ENCODE results near the gene SSMEM1.
A peak's percentile ranks its signal among the peaks of the same experiment; 100 is the strongest.
"Not testable (repeated sequence)": the region's sequence is repeated elsewhere in the genome, so short reads cannot be mapped to it uniquely, and the experiment has no call there.

Gene SSMEM1

DNA sequence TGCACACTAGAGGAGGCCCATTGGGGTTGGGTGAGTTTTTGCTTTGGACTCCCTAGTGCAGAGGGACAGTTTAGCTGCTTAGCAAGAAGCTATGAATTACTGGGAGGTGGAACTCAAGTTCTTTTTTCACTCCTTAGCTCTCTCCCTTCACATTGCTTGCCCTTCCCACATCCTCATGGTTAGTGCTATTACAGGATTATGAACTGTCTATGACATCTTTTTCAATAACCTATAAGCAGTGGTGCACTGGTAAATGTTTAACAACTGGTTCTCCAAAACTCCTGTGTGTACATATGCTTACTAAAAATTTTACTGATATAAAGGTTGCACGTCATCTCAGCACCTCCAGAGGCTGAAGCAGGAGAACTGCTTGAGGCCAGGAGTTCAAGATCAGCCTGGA is 6.2 kb downstream of the SSMEM1 start:
- DNase-seq (ENCODE audit: low spot score): no peak

DNA sequence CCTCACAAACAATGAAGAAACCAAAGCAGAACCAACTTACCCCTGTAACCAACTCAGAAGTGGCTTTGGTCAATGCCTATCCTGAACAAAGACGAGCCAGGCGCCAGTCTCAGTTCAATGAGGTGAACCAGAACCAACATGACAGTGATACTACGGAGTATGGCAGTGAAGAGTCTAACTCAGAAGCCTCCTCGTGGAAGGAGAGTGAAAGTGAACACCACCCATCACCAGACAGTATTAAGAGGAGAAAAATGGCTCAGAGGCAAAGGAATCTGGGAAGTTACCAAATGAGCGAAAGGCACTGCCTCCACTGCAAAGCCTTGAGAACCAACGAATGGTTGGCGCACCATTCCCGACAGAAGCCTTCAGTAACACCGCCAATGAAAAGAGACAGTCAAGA is 8.4 kb downstream of the SSMEM1 start:
- no peak for DNase-seq (ENCODE audit: low spot score)

DNA sequence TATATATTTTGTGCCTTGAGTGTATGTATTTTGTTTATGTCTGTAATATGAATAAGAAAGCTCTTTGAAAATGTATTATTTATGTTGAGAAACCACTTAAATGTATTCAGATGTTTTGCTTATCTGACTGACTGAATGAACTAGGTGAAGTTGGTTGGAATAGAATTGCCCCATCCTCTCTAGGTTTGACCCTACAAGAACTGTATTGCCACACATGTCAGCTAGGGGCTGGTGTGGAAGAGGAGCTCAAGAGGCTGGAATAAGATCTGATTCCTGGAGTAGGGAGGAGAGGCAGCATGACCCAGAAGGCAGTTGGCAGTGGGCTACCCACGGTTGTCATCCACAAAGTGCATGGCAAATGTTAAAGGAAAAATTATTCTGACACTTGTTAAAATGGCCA is 9.1 kb downstream of the SSMEM1 start:
- no peak for DNase-seq (ENCODE audit: low spot score)

DNA sequence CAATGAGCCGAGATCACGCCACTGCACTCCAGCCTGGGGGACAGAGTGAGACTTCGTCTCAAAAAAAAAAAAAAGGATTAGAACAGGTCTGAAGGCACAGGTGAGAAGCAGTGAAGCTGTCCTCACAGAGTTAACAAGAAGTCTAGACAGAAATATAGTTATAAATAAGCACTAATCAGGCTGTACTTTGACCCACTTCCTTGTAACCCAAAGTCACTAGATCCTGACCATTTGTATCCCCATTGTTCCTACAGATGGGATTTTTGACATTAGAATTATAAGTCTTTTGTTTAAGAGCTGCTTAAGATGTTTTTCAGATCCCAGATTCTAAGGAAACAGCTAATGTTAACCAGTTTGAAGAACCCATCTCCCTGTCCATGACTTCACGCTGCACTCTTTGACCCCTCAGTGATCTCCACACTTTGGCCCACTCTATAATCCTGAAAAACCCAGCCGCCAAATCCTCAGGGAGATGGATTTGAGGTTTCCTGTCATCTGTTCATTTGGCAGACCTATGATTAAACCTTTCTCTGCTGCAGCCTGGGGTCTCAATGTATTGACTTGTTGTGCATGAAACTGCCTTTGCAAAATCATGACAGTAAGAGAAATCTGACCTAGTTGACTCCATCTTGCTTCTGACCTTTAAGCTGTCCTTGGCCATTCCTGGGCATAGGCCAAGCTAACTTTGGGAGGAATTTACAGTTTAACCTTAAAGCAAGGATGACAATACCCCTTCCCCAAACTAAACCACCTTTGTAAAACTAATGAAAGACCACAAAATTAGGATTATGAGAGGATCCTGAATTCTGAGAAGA is 11.4 kb downstream of the SSMEM1 start:
- no peak for DNase-seq (ENCODE audit: low spot score)

DNA sequence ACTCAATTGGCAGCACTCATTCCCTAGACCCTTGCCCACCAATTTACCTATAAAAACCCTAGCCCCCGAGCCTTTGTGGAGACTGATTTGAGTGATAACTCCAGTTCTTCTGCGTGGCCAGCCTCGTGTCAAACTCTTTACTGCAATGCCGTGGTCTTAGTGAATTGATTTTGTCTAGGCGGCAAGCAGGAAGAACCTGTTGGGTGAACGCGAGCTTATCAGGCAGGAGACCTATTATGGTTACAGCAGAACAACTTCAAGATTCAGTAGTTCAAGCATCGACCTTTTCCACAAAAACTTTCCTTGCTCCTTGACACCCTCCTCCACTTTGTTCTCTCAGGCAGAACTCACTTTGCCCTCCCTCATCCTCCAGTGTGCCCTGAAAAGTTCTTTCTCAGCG is 12.2 kb downstream of the SSMEM1 start:
- no peak for DNase-seq (ENCODE audit: low spot score)

DNA sequence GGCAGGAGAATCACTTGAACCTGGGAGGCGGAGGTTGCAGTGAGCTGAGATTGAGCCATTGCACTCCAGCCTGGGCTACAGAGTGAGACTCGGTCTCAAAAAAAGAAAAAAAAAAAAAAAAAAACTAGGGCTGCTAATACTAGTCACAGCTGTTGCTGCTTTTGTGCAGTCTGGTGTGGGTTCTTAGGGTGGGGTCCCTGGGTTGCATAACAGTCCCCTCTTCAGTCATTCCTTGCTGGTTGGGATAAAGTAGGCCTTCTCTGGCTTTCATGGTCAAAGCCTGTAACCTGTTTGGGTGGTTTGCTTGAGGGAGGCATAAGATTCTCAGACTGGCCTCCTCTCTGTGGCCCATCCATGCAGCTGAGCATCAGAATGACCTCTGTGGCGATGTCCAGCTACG is 14.1 kb downstream of the SSMEM1 start:
- DNase-seq (ENCODE audit: low spot score): no peak

DNA sequence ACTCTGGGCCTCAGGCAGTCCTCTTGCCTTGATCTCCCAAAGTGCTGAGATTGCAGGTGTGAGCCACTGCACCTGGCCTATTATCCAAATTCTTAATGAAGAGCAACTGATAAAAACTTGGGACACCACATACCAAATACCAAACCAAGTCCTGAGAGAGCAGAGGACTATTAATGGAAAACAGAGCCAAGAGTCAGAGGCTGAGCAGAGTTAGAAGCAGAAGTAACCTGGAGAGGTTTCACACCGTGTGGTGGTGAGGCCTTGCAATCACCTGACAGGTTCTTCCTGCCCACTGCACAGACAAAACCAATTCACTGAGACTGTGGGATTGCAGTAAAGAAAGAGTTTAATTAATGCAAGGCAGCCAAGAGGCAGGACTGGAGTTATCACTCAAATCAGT is 16.0 kb downstream of the SSMEM1 start:
- no peak for DNase-seq (ENCODE audit: low spot score)

DNA sequence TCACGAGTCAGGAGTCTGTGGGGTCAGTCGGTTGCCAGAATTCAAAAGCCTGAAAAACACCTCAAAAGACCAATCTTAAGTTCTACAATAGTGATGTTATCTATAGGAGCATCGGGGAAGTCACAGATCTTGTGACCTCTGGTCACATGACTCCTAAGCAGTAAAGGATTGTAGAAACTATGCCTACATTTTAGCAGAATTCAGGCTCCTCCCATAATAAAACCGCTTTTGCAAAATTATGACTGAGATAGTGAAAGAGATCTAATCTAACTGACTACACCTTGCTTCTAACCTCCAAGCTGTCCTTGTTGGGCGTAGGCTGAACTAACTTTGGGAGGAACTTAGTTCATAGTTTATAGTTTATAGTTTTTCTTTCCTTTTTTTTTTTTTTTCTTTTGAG is 16.6 kb downstream of the SSMEM1 start:
- no peak for DNase-seq (ENCODE audit: low spot score)

DNA sequence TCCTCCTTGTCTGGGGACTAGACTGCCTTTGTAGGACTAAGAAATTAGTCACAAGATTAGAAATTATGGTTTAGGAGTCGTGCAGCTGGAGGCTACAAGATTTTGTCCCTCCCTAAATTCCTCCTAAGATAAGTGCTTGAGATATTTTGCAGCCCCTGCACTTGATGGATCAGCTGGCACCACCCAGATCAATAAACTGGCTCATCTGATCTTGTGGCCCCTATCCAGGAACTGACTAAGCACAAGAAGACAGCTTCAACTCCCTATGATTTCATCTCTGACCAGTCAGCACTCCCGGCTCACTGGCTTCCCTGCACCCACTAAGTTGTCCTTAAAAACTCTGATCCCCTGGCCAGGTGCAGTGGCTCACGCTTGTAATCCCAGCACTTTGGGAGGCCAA is 17.3 kb downstream of the SSMEM1 start:
- DNase-seq (ENCODE audit: low spot score): not testable (repeated sequence)

DNA sequence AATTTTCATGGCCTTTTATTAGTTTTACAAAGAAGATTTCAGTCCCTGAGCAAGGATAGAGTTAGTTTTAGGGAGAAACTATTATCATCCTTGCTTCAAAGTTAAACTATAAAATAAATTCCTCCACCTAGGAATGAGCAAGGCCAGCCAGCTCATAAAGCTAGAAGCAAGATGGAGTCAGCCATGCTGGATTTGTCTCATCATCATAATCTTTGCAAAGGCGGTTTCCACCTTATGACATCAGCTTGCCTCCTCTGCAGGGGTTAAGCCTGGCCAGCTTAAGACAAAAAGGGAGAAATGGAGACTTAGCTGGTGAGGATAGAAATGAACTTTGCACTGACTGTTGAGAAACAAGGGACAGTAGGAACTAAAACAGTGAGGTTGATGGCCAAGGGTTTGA is 18.7 kb downstream of the SSMEM1 start:
- DNase-seq (ENCODE audit: low spot score): no peak

DNA sequence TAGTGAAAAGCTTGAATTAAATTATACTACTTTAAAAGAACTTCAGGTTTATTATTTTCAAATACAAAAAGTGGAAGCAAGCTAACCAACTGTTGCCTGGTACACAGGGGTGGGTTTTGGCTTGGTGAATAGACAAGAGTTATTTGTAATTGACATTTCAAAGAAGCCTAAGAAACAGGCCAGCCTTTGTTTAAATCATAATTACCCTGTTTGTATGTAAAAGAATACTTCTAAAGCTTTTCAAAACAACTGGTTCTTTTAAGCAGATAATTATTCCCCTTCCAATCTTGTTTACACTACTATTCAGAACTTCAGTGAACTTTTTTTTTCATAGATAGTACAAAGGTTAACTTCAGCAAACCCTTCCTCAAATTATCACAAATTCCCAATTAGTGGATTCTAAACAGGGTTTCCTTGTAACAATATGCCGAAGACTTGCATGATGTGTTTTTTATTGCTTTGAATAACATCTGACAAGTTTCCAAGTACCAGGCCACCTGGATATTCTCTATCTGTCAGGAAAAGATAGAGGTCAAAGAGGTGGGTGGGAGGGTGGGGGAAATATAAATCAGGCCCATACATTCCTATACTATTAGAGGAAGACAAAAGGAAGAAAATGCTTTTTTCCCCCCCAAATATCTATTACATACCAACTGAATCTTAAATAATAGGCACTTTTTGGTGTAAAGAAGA is 20.4 kb downstream of the SSMEM1 start:
- no peak for DNase-seq (ENCODE audit: low spot score)

DNA sequence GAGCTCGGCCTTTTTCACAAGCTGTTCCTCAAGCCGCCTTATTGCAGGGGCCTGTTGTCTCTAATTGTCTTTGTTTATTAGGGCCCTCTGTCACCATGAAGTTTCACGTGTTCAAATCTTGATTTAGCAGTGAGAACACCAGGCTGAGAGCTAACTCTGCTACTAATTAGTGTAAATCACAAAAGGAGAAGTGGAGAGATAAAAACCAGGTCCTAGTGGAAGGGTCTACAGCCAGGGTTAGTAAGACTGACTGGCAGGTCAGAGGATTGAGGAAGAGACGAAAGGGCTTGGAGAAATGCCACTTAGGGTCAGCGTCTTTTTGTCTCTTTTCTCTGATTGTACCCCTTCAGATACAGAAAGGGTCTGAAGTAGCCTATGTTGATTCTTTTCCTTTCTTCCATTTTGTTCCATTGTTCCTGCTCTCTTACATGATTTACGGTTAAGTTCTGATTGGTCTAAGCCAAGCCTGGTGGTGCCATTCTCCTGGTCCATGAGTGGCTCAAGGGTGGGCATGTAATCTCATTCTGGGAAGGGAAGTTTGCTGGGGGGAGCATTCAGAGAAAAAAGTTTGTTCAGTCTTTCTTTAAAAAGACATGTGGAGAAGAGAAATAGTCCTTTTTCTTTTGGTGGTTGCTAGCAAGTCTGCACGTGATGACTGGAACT is 21.3 kb downstream of the SSMEM1 start:
- DNase-seq (ENCODE audit: low spot score): no peak

DNA sequence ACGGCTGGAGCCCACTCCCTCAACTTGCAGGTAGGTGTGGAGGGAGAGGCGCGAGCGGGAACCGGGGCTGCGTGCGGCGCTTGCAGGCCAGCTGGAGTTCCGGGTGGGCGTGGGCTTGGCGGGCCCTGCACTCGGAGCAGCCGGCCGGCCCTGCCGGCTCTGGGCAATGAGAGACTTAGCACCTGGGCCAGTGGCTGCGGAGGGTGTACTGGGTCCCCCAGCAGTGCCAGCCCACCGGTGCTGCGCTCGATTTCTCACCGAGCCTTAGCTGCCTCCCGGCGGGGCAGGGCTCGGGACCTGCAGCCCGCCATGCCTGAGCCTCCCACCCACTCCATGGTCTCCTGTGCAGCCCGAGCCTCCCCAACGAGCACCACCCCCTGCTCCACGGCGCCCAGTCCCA is 22.3 kb downstream of the SSMEM1 start:
- DNase-seq (ENCODE audit: low spot score): not testable (repeated sequence)

DNA sequence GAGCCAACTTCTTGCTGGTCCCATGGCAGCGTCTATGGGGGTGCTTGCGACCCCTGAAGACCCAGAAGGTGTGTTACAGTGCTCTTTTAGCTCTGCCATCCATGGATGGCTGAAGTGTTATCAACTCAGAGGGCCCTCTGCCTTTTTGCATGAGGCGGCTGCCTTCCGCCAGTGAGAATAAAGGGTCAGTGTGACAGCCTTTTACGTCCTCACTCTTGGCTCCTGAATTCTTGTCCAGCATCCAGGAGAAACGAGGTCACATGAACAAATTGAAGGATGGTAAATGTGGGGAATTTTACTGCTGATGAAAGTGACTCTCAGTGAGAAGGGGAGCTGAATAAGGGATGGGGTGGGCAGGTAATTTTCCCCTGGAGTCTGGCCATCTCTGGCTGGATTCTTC is 24.1 kb downstream of the SSMEM1 start:
- DNase-seq (ENCODE audit: low spot score): no peak

DNA sequence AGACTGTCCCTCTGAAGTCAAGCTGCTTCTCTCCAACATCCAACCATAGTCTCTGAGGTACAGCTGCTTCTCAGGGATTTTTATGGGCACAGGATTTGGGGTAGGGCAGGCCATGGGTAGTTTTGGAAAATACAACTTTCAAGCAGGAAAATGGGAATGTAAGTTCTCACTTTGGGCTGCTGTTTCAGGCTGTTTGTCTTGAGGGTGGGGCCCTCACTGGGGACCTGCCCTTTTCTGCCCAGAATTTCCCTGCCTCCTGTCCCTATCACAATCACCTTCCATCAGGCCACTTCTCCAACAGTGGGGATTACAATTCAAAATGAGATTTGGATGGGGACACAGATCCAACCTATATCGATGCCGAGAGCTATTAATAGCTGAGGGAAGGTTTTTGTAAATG is 24.5 kb downstream of the SSMEM1 start:
- no peak for DNase-seq (ENCODE audit: low spot score)

DNA sequence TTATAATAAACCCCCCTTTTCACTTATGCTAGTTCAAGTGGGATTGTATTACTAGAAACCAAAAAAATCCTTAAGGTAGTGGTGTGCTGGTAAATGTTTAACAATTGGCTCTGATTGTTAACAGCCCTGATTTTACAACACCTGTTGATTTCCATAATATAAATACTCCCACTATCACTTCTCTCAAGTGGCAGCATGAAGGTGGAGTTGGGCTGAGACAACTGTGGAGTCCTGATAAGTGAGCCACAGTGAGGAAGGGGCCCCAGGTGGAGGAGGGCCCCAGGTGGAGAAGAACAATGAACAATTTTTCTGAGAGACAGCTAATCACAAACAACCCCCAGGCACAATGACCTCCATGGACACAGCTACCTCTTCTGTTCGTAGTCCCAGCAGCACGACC is 26.4 kb downstream of the SSMEM1 start:
- no peak for DNase-seq (ENCODE audit: low spot score)

DNA sequence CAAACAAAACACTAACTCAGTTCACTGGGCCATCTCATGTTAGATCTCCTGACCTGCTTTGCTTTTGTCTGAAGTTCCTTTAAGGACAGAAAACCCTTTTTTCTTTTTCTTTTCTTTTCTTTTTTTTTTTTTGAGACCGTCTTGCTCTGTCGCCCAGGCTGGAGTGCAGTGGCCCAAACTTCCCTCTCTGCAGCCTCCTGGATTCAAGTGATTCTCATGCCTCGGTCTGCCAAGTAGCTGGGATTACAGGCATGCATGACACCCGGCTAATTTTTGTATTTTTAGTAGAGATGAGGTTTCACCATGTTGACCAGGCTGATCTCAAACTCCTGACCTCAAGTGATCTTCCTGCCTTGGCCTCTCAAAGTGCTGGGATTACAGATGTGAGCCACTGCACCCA is 28.7 kb downstream of the SSMEM1 start:
- DNase-seq (ENCODE audit: low spot score): not testable (repeated sequence)

DNA sequence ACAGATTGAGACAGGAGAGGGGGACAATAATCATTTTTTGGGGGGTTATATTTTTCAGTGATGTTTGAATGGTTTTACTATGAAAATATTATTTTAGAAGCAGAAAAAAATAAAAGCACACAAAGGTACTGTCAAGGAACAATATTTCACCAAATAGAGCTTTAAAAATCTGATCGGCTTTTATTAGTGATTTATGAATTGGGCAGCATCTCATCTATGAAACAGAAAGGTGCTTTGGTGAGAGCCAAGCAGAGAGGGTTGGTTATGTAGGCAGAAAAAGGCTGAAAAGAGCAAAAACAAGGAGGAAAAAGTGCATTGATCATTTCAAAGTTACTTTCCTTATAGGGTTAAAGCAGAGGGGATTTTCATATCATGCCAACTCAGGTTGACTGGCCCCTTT is 32.6 kb downstream of the SSMEM1 start:
- DNase-seq (ENCODE audit: low spot score): no peak

DNA sequence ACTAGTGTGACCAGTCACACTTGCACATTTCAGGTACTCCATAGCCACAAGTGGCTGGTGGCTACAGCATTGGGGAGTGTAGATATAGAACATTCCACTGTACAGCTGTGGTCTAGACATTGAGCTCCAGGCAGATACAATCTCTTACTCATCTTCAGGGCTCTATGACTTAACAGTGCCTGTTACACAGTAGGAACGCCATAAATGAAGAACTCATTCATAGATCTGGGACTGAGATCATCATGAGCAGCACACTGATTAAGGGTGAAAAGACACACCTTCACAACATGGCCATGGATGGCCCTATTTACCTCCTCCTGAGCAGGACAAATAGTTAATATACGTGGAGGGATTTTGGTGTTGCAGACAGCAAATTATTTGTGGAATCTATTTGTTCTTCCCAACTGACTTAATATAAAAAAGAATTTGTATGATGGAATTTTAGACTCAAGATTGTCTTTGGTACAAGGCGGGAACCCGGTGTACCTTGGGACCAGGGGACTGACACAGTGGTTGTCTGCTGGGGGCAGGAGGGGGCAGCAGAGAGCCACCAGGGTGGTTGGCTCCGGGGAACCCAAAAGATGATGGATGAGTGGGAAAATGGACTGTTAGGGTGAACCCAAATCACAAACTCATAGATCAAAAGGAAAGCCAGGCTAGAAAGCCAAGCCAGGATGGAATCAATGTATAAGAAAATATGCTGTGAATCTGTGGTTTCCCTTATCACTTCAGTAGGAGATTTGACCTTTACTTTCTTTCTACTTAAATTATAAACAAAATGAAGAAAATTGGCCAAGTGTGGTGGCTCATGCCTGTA is 34.7 kb downstream of the SSMEM1 start:
- DNase-seq (ENCODE audit: low spot score): peak; percentile 45

DNA sequence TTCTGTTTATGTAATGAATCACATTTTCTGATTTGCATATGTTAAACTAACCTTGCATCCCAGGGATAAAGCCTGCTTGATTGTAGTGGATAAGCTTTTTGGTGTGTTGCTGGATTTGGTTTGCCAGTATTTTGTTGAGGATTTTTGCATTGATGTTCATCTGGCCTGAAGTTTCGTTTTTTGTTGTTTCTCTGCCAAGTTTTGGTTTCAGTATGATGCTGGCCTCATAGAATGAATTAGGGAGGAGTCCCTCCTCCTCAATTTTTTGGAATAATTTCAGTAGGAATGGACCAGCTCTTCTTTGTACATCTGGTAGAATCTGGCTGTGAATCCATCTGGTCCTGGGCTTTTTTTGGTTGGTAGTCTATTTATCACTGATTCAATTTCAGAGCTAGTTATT is 35.8 kb downstream of the SSMEM1 start:
- DNase-seq (ENCODE audit: low spot score): not testable (repeated sequence)

DNA sequence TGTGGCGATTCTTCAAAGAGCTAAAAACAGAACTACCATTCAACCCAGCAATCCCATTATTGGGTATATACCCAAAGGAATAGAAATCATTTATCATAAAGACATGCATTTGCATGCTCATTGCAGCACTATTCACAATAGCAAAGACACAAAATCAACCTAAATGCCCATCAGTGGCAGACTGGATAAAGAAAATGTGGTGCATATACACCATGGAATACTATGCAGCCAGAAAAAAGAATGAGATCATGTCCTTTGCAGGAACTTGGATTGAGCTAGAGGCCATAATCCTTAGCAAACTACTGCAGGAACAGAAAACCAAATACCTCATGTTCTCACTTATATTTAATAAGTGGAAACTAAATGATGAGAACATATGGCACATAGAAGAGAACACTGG is 38.8 kb downstream of the SSMEM1 start:
- DNase-seq (ENCODE audit: low spot score): not testable (repeated sequence)

DNA sequence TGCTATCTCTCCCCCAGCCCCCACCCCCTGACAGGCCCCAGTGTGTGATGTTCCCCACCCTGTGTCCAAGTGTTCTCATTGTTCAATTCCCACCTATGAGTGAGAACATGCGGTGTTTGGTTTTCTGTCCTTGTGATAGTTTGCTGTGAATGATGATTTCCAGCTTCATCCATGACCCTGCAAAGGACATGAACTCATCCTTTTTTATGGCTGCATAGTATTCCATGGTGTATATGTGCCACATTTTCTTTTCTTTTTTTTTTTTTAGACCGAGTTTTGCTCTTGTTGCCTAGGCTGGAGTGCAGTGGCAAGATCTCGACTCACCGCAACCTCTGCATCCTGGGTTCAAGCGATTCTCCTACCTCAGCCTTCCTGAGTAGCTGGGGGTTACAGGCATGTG is 41.2 kb downstream of the SSMEM1 start:
- DNase-seq (ENCODE audit: low spot score): not testable (repeated sequence)
